ENCODE results near the gene GPC3.
A peak's percentile ranks its signal among the peaks of the same experiment; 100 is the strongest.

The GPC3 gene

GRCh38 chrX:133852837-133853356, 132.5 kb downstream of the GPC3 start:
- intact Hi-C loops (cut with DNase I): no loop called here
- DNase-seq: no peak

DNA sequence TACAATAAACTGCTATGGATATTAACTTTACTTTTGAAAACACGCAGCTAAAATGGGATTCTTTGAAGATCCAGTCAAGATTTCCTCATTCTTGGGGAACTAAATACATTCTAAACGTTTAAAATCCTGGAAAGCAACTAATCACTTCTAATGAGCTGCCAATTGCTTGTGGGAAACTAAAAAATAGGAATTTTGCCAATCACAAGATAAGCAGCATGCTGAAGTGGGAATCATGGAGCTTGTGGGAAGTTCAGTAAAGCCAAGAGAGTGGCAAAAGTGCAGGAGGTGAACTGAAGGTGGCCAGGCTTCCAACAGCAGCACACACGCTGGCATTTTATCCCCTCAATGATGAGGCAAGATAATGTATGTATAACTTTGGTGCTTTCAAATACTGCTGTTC, 133.0 kb downstream of the GPC3 start:
- intact Hi-C loops (cut with DNase I): no loop called here
- no peak for DNase-seq

GRCh38 chrX:133850399-133850798, 135.0 kb downstream of the GPC3 start:
- DNase-seq: no peak
- intact Hi-C loops (cut with DNase I): no loop called here

- intact Hi-C loops (cut with DNase I): no loop called here
- DNase-seq: no peak
Measured at GRCh38 chrX:133849676-133850075, 135.7 kb downstream of the GPC3 start.

GRCh38 chrX:133847340-133847994, 137.9 kb downstream of the GPC3 start:
- no peak for DNase-seq
- intact Hi-C loops (cut with DNase I): no loop called here

DNA sequence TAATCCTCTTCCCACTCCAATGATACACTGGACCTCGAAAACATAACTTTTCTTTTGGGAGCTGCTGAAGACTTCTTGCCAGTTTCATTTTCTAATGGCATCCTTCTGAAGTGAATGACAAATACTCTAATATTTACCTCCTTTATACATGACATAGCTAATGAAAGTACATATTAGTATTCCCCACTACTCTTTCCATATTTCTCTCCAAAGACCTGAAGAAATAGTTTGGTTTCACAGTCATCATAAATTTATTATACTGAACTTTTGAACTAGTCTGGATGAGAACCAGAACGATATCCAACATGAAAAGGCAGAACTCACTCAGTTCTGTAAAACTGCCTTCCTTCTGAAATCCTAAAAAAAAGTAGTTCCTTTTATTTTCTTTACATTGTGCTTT, 139.1 kb downstream of the GPC3 start:
- DNase-seq: no peak
- intact Hi-C loops (cut with DNase I): no loop called here

DNA sequence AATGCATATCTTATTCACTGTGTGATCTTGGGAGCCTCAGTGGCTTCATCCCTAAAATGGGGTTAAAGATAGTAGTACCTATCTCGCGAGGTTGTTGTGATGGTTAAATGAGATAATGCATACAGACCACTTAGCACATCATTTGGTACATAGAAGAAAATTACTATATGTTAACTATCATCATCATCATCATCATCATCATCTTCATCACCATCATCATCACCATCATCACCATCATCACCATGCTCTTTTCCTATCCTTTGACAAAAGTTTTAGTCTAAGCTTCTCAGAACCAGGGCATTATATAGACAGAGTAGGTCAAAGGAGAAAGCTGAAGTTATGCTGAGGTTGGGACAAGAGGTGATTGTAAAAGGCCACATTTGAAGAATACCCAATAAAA, 145.0 kb downstream of the GPC3 start:
- intact Hi-C loops (cut with DNase I): no loop called here
- no peak for DNase-seq

- intact Hi-C loops (cut with DNase I): no loop called here
- peak in 4 of 10 donors; percentile 2 to 19 (median 12) for DNase-seq
Measured at GRCh38 chrX:133838761-133839676, 146.4 kb downstream of the GPC3 start.

GRCh38 chrX:133837091-133837490, 148.3 kb downstream of the GPC3 start:
- intact Hi-C loops (cut with DNase I): loop anchor here (2.0 kb wide), 1 partner anchor 40 kb away; no protein-coding TSS in a partner anchor
- no peak for DNase-seq

DNA sequence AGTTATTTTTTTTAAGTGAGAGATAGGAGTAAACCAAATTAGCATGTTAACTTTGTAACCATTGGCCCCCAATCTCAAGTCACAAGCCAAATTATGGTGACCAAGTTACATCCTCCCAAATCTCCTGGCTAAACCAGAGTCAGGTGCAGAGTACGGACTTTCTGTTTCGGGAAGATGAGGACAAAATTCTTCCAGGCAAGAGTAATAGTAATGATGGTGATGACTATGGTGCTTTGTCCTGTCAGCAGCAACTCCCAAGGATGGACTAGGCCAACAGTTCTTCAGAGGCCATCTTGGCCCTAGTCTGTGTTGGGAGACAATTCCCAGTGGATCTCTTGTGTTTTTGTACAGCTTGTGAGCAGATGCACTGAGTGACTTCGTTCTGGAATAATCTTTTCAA, 148.8 kb downstream of the GPC3 start:
- intact Hi-C loops (cut with DNase I): loop anchor here (2.0 kb wide), 1 partner anchor 40 kb away; no protein-coding TSS in a partner anchor
- DNase-seq: no peak

- intact Hi-C loops (cut with DNase I): no loop called here
Measured at GRCh38 chrX:133834771-133835170, 150.6 kb downstream of the GPC3 start.

GRCh38 chrX:133819546-133819945, 165.8 kb downstream of the GPC3 start:
- intact Hi-C loops (cut with DNase I): no loop called here

More at GRCh38 chrX:133834771-133835170, 150.6 kb downstream of the GPC3 start:
- no peak for DNase-seq

GRCh38 chrX:133818019-133818418, 167.4 kb downstream of the GPC3 start:
- intact Hi-C loops (cut with DNase I): no loop called here
- no peak for DNase-seq

More at GRCh38 chrX:133819546-133819945, 165.8 kb downstream of the GPC3 start:
- no peak for DNase-seq

- no peak for DNase-seq
- intact Hi-C loops (cut with DNase I): no loop called here
Measured at GRCh38 chrX:133815496-133815895, 169.9 kb downstream of the GPC3 start.

DNA sequence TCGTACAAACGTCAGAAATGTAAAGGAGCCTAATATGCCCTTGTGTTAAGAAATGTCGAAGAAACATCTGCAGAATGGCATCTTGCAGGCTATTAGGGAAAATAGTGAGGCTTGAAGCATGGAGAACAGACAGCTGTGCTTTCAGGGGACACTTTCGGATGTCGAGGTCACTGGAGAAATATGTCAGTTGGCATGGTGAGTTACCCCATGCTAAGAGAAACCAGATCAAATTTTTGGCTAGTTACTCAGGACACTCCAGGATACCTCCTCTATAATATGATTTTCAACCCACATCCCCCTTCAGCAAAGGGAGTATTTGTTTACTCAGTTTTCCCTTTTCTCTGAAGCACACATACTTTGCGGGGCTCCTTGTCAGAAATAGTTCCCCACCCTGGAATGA, 171.4 kb downstream of the GPC3 start:
- no peak for DNase-seq
- intact Hi-C loops (cut with DNase I): no loop called here

- no peak for DNase-seq
- intact Hi-C loops (cut with DNase I): no loop called here
Measured at GRCh38 chrX:133812402-133812801, 173.0 kb downstream of the GPC3 start.

DNA sequence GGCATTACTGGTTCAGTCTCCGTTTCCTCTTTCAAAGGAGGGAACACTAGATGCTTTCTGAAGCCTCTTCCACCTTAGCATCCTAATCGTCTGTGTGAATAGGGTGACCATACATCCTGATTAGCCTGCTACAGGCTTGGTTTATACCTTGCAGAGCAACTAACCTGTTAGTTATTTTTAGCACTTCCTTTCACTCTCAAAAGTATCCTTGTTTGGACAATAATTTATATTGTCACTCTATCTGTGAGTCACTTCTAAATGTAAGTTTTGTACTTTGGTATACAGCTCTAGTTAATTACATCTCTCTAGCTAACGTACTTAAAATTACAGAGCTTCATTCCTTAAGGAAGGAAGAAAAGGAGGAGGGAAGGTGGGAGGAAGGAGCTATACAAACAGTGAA, 174.5 kb downstream of the GPC3 start:
- no peak for DNase-seq
- intact Hi-C loops (cut with DNase I): no loop called here

- intact Hi-C loops (cut with DNase I): no loop called here
- no peak for DNase-seq
Measured at GRCh38 chrX:133804072-133804471, 181.3 kb downstream of the GPC3 start.

GRCh38 chrX:133796282-133796681, 189.1 kb downstream of the GPC3 start:
- DNase-seq: no peak
- intact Hi-C loops (cut with DNase I): loop anchor here (2.0 kb wide), 1 partner anchor 41 kb away; no protein-coding TSS in a partner anchor

GRCh38 chrX:133794126-133794525, 191.3 kb downstream of the GPC3 start:
- DNase-seq: no peak
- intact Hi-C loops (cut with DNase I): no loop called here

DNA sequence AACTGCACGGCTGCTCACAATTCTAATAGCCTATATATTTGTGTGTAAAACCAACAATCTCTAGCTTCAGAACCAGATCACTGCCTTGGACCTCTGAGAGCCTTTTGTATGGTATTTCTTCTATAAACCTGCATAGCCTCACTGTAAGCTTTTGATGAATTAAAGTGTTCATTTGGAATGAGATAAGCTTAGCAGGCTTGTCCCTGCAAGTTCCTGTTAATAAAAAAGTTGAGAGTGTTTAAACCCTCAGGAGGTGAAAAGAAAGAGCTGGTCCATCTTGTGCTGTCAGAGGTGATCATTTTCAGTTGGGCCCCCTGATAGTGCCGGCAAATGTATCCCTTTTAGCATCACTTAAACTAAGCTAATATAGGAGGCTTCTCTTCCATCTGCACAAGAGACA, 191.8 kb downstream of the GPC3 start:
- DNase-seq: no peak
- intact Hi-C loops (cut with DNase I): loop anchor here (2.0 kb wide), 2 partner anchors 233 to 603 kb away; no protein-coding TSS in a partner anchor

All from posterior cingulate gyrus (tissue), 11 donors.